ENCODE results near the gene COX19.

GRCh38 chr7:937856-938484 lies 37.4 kb downstream of the COX19 start:
- TF ChIP-seq CTCF (IDR thresholded peaks at IDR 0.05) = no peak
- TF ChIP-seq EZH2 (IDR thresholded peaks at IDR 0.05; ENCODE audit: borderline replicate concordance, insufficient read depth, low read depth, low read length, poor library complexity, severe bottlenecking) = no peak

All from B cell (primary cell).